ENCODE results near the gene SEC14L6. TPM values are rescaled to one million over a fixed set of nuclear protein-coding genes. Genes with fewer than 3 reads are reported as not detected.
A peak's percentile ranks its signal among the peaks of the same experiment; 100 is the strongest.

SEC14L6 gene
- total and polyA plus RNA-seq, 9 of the 15 experiments (the other 6 are each of a cell fraction or from before 2014, with no cell fraction given), result 0.29 to 6.1 (median 1.9) TPM

DNA sequence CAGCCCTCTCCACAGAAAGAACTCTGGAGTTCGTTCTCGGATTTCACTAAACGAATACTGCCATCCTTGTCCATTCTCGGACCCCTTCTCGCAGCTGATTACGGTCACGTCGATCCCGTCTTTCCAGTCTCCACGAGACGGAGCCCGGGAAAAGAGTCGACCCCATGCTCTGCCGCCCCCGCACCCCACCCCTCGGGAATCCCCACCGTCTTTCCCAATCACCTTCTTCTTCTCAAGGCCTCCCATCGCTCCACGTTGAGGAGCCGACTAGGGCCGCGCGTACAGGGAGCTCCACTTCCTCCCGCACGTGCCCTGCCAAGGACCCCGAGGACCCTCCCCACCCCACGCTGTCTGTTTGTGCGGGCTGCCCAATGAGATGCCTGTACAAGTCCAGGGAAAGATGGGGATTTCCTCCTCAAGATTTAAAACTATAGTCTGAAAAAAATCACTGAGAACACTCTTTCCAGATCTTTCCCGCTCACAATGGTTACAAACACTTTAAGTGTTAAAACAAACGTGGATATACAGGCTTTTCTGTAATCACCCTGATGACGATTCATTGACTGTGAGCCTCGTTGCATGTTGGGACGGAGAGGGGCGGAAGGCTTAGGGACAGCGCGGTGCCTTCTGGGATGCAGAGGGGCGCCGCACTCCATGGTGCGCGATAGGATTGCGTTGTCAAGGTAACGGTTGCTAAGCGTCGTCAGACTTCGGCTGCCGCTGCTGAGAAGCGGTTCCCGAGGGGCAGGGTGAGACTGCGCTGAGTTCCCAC, 45.2 kb upstream of the SEC14L6 start, which contains the start of gene PES1 (continued):
- TF ChIP-seq UBTF (IDR thresholded peaks at IDR 0.05; ENCODE audit: borderline replicate concordance in 1 of 2, low read depth in 2 of 2, low read length in 2 of 2), result no peak
- no peak for TF ChIP-seq NR1H2 (CRISPR knock-in tag; IDR thresholded peaks at IDR 0.05)
- no peak for TF ChIP-seq PTRF (tag; IDR thresholded peaks at IDR 0.05)
- peak; percentile 67; the same call in 1 of the 2 replicates for TF ChIP-seq NBN (IDR thresholded peaks at IDR 0.05; ENCODE audit: low read depth)
- TF ChIP-seq SMARCA5 (IDR thresholded peaks at IDR 0.05), result no peak
- TF ChIP-seq HES1 (IDR thresholded peaks at IDR 0.05; ENCODE audit: low read depth), result no peak
- TF ChIP-seq HDAC1 (IDR thresholded peaks at IDR 0.05), result peak in 1 of 2 experiments; percentile 90; a peak in 2 of 4 replicates
- TF ChIP-seq SMC3 (conservative IDR thresholded peaks at IDR 0.05; ENCODE audit: insufficient read depth, low read depth, low read length), result no peak
- TF ChIP-seq CAMTA2 (CRISPR knock-in tag; conservative IDR thresholded peaks at IDR 0.05), result no peak
- TF ChIP-seq XRCC5 (IDR thresholded peaks at IDR 0.05; ENCODE audit: low read depth, low read length), result no peak
- TF ChIP-seq HNRNPUL1 (IDR thresholded peaks at IDR 0.05; ENCODE audit: low read length), result no peak
- no peak for TF ChIP-seq PRPF4 (IDR thresholded peaks at IDR 0.05; ENCODE audit: insufficient read depth, low read depth, low read length, poor library complexity, severe bottlenecking)
- TF ChIP-seq TFE3 (CRISPR knock-in tag; IDR thresholded peaks at IDR 0.05), result no peak
